Sciatic nerve (tissue), 2 donors: ENCODE measurements around the gene PEBP1. TPM values are rescaled to one million over a fixed set of nuclear protein-coding genes. Genes with fewer than 3 reads are reported as not detected.
A peak's percentile ranks its signal among the peaks of the same experiment; 100 is the strongest.

Source experiments
- ATAC-seq: fragments of 200-7000 bp; cut with Tn5 transposase; one replicate; pipeline ENCODE4 v1.9.1; 2020; ENCODE audit warnings: mild to moderate bottlenecking, moderate library complexity
- DNase-seq: peaks from one replicate; pipeline ENCODE4 v3.0.0-alpha.2; 2020; ENCODE audit warnings: low spot score
- intact Hi-C: fragments of 100-400 bp; cut with DNase I; formaldehyde crosslinking; loops from one replicate; pipeline ENCODE4 v1.14.2; 2022
- total RNA-seq: library from RNA; stranded (reverse); fragmentation: NEBNext Ultra II Directional; extraction: Animal tissue kit (Norgen Biotek cat#: 25700); gene quantifications from one replicate; pipeline ENCODE4 v1.2.1, GENCODE V29; 2021
- donor health status: DM: no; HTN: no; CAD: no.
- donor health status: DM: no; HTN: no; CAD: no.

PEBP1 gene
- 337 TPM for total RNA-seq

DNA sequence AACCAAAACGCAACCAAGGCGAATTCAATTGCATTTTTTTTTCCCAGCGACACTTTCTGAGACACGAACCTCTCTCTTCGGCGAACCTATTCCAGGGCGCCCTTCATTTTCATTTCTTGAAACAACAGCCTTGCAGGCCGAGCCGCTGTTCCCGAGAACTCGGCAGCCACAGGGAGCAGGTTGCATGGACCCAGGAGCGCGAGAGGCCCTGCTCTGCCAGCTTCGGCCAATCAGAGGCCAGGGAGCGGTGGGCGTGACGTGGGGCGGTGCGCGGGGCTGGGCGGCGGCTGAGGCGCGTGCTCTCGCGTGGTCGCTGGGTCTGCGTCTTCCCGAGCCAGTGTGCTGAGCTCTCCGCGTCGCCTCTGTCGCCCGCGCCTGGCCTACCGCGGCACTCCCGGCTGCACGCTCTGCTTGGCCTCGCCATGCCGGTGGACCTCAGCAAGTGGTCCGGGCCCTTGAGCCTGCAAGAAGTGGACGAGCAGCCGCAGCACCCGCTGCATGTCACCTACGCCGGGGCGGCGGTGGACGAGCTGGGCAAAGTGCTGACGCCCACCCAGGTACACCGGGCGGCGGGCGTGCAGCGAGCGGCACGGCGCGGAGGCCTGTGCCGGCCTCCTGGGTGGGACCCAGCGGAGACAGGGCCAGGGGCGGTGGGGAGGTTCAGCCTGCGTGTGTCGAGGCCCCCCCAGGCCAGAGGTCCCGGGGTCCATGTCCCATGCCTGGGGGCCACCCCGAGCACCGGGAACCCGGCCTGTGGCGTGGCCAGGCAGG, at the start of gene PEBP1:
TSS of gene PEBP1 (plus strand) at position 337 of the 771 bp plus-strand sequence. CDS start at position 423, 86 bp downstream.
- intact Hi-C loops, result loop anchor here (10.0 kb wide), 1 partner anchor 239 kb away; the partner anchor contains the start of genes SUDS3 and TAOK3
- DNase-seq, result peak; percentile 98
- ATAC-seq, result peak; percentile 99

- no peak for DNase-seq
- intact Hi-C loops, result no loop called here
- no peak for ATAC-seq
Observed at GRCh38 chr12:118089782-118090181, 46.1 kb upstream of the PEBP1 start.

GRCh38 chr12:118094039-118094438, 41.9 kb upstream of the PEBP1 start:
- intact Hi-C loops, result no loop called here
- DNase-seq (no peak), ATAC-seq (no peak)

DNA sequence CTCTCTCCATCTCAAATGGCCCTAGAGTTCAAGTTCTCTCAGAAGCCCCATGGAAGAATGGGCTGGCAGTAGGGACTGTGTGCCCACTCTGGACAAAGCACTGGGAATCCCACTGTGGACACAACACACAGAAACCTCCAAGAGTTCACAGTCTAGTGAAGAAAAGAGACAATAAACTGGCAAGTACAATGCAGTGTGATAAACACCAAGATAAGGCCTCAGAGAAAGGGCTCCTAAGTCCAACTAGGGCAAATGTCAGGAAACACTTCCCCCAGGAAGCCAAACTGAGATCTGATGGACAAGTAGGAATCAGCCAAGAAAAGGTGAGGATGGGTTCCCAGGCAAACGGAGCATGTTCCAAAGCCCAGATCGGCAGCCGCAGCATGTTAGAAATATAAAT, 37.5 kb upstream of the PEBP1 start:
- intact Hi-C loops, result no loop called here
- no peak for DNase-seq
- ATAC-seq, result no peak

DNA sequence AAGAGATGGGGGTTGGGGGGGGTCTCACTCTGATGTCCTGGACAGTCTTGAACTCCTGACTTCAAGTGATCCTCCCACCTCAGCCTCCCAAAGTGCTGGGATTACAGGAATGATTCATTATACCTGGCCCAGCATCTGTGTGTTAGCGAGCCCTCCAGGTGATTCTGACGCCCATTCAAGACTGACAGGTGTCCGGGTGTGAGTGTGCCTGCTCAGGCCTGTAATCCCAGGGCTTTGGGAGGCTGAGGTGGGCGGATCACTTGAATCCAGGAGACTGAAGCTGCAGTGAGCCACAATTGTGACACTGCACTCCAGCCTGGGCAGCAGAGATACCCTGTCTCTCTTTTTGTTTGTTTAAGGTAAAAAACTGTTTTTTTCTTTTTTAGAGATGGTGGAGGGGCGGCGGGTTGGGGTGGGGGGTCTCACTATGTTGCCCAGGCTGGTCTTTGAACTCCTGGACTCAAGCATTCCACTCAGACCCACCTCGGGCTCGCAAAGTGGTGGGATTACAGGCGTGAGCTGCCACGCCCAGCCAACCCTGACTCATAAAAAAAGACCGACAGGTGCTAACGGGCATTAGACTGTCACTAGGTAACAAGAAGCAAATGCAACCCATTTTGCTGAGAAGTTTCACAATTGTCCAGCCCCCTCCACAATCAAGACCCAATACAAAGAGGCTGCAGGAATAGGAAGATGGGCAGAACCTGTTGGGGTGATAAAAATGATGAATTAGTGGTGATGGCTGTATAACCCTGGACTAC, 36.8 kb upstream of the PEBP1 start:
- intact Hi-C loops, result no loop called here
- ATAC-seq (no peak), DNase-seq (no peak)

DNA sequence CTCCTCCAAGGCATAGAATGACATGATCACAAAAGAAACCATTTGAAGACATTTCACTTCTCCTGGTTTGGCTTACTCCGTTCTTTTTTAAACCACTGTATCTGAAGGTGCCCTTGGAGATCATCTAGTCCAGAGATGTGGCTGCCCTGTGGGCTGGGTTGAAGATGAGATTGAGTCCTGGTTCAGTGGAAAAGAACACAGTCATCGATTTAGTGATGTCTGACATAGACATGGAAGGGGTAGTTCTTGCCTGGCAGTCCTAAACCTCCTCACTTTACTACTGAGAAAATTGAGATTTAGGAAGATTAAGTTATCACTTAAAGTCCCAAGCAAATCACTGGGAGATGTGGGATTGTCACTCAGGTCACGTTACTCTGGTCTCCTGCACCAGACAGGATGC, 34.9 kb upstream of the PEBP1 start:
- DNase-seq (no peak), ATAC-seq (no peak)
- intact Hi-C loops, result no loop called here

- ATAC-seq (no peak), DNase-seq (no peak)
- intact Hi-C loops, result no loop called here
Observed at GRCh38 chr12:118102070-118102469, 33.9 kb upstream of the PEBP1 start.

DNA sequence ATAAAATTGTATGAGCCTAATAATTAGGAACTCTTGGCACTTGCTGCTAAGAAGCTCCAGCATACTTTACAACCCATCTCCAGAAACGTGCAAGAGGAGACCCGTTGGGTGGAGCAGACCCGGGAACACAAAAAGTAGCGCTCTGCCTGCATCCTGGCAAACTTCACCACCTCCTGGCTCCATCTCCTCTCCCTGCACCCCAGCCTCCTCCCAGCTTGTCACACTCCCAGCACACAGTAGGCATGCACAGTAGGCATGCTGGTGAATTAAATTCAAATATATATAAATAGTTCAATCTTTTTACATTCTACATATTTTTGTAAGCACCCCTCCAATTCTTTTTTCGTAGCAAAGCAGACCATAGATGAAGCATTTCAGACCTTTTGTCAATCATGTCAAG, 33.3 kb upstream of the PEBP1 start:
- intact Hi-C loops, result no loop called here
- ATAC-seq (no peak), DNase-seq (no peak)

DNA sequence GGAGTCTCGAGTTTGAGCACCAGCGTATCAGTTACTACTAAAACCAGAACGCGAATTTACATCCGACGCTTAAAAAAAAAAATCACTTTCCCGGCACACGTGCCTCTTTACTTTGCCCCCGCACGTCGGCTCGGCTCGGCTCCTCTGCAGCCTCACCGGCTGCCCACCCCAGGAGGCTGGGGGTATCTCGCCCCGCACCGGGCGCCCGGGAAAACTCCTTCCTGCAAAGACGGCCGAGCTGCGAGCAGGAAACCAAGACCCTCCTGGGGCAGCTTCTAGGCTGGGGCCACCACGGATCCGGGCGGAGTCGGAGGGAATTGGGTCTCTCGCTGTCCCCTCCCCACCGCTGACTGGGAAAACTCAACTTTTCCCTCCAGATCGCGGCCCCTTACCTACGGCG, 32.7 kb upstream of the PEBP1 start:
- DNase-seq, result peak; percentile 59
- ATAC-seq, result peak; percentile 29
- intact Hi-C loops, result no loop called here

GRCh38 chr12:118103601-118104382, 32.1 kb upstream of the PEBP1 start, which contains the start of gene VSIG10:
VSIG10 (minus strand) TSS chr12:118104011; CDS start chr12:118103671, 340 bp downstream.
- ATAC-seq (peak; percentile 93), DNase-seq (peak; percentile 77)
- intact Hi-C loops, result no loop called here

DNA sequence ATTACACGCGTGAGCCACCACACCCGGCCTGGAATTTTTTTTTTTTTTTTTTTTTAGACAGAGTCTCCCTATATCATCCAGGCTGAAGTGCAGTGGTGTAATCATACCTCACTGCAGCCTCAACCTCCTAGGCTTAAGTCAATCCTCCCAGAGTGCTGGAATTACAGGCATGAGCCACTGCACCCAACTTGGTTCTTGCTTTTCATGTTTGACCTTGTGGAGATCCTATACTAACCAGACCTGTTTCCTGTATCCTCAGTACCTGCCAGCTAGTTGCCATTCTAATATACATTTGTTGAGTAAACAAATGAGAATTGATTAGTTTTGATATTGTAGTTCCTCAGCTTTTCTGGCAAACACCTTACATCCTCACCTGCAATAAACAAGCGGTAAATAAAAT, 28.9 kb upstream of the PEBP1 start:
- ATAC-seq (no peak), DNase-seq (no peak)
- intact Hi-C loops, result no loop called here

GRCh38 chr12:118107694-118108093, 28.2 kb upstream of the PEBP1 start:
- DNase-seq (no peak), ATAC-seq (no peak)
- intact Hi-C loops, result no loop called here

GRCh38 chr12:118109088-118109487, 26.8 kb upstream of the PEBP1 start:
- intact Hi-C loops, result no loop called here
- no peak for ATAC-seq

DNA sequence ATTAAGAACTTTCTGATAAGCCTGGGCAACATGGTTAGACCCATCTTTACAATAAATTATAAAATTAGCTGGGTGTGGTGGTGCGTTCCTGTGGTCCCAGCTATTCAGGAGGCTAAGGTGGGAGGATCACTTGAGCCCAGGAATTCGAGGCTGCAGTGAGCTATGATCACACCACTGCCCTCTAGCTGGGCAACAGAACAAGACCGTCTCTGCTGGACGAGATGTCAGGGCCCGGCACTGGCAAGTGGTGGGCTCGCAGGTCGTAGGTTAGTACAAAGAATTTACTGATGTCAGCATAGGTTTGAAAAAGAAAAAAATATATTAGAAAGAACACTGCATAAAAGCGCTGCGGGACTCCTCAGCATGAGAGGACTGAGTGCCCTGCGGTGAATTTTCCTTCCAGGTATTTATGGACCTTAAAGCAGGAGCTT, 16.5 kb upstream of the PEBP1 start:
- intact Hi-C loops, result no loop called here
- ATAC-seq, result no peak

More at GRCh38 chr12:118109088-118109487, 26.8 kb upstream of the PEBP1 start:
- DNase-seq, result no peak

GRCh38 chr12:118120579-118121363, 15.2 kb upstream of the PEBP1 start:
- DNase-seq (peak; percentile 89), ATAC-seq (peak; percentile 92)
- intact Hi-C loops, result no loop called here

More for the DNA sequence above, 16.5 kb upstream of the PEBP1 start:
- no peak for DNase-seq

GRCh38 chr12:118122264-118122663, 13.7 kb upstream of the PEBP1 start:
- DNase-seq (no peak), ATAC-seq (no peak)
- intact Hi-C loops, result no loop called here

GRCh38 chr12:118124333-118124874, 11.5 kb upstream of the PEBP1 start:
- intact Hi-C loops, result no loop called here
- DNase-seq (no peak), ATAC-seq (no peak)

- ATAC-seq (no peak), DNase-seq (no peak)
- intact Hi-C loops, result no loop called here
Observed at GRCh38 chr12:118125743-118126118, 10.2 kb upstream of the PEBP1 start.
